Measurements from ENCODE around the gene DAAM1. TPM values are rescaled to one million over a fixed set of nuclear protein-coding genes. Genes with fewer than 3 reads are reported as not detected.

The DAAM1 gene
- total RNA-seq, 1 experiment from 2014 or later, result 30.4 TPM

GRCh38 chr14:59313658-59314608, 125.5 kb downstream of the DAAM1 start (continued):
- TF ChIP-seq GRHL2 (CRISPR knock-in tag; IDR thresholded peaks at IDR 0.05; ENCODE audit: insufficient replicate concordance, severe bottlenecking) (no peak), E2F1 (CRISPR knock-in tag; IDR thresholded peaks at IDR 0.05) (no peak), ESRRA (CRISPR knock-in tag; IDR thresholded peaks at IDR 0.05; ENCODE audit: borderline replicate concordance) (no peak), SMAD3 (CRISPR knock-in tag; IDR thresholded peaks at IDR 0.05; ENCODE audit: borderline replicate concordance) (no peak), ZNF512 (CRISPR knock-in tag; IDR thresholded peaks at IDR 0.05; ENCODE audit: borderline replicate concordance) (no peak), EMX1 (CRISPR knock-in tag; IDR thresholded peaks at IDR 0.05) (no peak)

GRCh38 chr14:59314953-59315599, 126.6 kb downstream of the DAAM1 start:
- no peak overlapping the region for H3K4me3 Mint-ChIP-seq
- CTCF ChIA-PET, result no interaction called here
- TF ChIP-seq SMAD4 (CRISPR knock-in tag; IDR thresholded peaks at IDR 0.05), result no peak
- TF ChIP-seq CTCF (IDR thresholded peaks at IDR 0.05), result no peak
- no peak for TF ChIP-seq SOX15 (CRISPR knock-in tag; IDR thresholded peaks at IDR 0.05)
- TF ChIP-seq CBFB (CRISPR knock-in tag; IDR thresholded peaks at IDR 0.05; ENCODE audit: low read depth), result no peak
- no peak for TF ChIP-seq TP53 (CRISPR knock-in tag; IDR thresholded peaks at IDR 0.05)
- no peak for TF ChIP-seq ZBTB21 (CRISPR knock-in tag; IDR thresholded peaks at IDR 0.05; ENCODE audit: borderline replicate concordance)
- TF ChIP-seq MLX (CRISPR knock-in tag; IDR thresholded peaks at IDR 0.05), result no peak
- TF ChIP-seq MXD4 (CRISPR knock-in tag; IDR thresholded peaks at IDR 0.05; ENCODE audit: borderline replicate concordance), result no peak
- TF ChIP-seq TEAD4 (CRISPR knock-in tag; IDR thresholded peaks at IDR 0.05), result no peak
- no peak for TF ChIP-seq ZNF532 (CRISPR knock-in tag; IDR thresholded peaks at IDR 0.05; ENCODE audit: borderline replicate concordance)
- no peak for TF ChIP-seq NFE2L1 (CRISPR knock-in tag; IDR thresholded peaks at IDR 0.05)
- TF ChIP-seq ARID4B (CRISPR knock-in tag; IDR thresholded peaks at IDR 0.05; ENCODE audit: borderline replicate concordance), result no peak
- TF ChIP-seq NR1H2 (CRISPR knock-in tag; IDR thresholded peaks at IDR 0.05), result no peak
- TF ChIP-seq ATF3 (CRISPR knock-in tag; conservative IDR thresholded peaks at IDR 0.05), result no peak
- TF ChIP-seq GRHL2 (CRISPR knock-in tag; IDR thresholded peaks at IDR 0.05; ENCODE audit: insufficient replicate concordance, severe bottlenecking), result no peak

More at GRCh38 chr14:59314953-59315599, 126.6 kb downstream of the DAAM1 start:
- ATAC-seq, result no peak
- H3K27me3 Mint-ChIP-seq (ENCODE audit: low read depth), result no peaks in the 10 kb centered on the region
- no peak overlapping the region for H3K27ac Mint-ChIP-seq
- H3K4me1 Mint-ChIP-seq, result peaks cover 11% of the 10 kb centered on the region
- no peaks in the 10 kb centered on the region for H3K36me3 Mint-ChIP-seq
- no peaks in the 10 kb centered on the region for H3K9me3 Mint-ChIP-seq
- POLR2A ChIA-PET, result no interaction called here
- no peak for DNase-seq (ENCODE audit: low spot score)
